ENCODE results near the gene ZNF3.
"Not testable (repeated sequence)": the region's sequence is repeated elsewhere in the genome, so short reads cannot be mapped to it uniquely, and the experiment has no call there.

Gene ZNF3

GRCh38 chr7:100081535-100082102 lies at the start of gene ZNF3:
Gene ZNF3 (minus strand): TSS chr7:100081723. CDS start chr7:100077357, 4,366 bp downstream.
- no peaks in the 10 kb centered on the region for H3K9me3 Mint-ChIP-seq
- no peaks in the 10 kb centered on the region for H3K27me3 Mint-ChIP-seq
- H3K36me3 Mint-ChIP-seq: peaks cover 17% of the 10 kb centered on the region
- peak within 1 kb of the TSS; percentile 84 for H3K27ac Mint-ChIP-seq
- ATAC-seq: peak; percentile 92
- peak within 1 kb of the TSS; percentile 78 for H3K4me3 Mint-ChIP-seq
- H3K4me1 Mint-ChIP-seq: peaks cover 38% of the 10 kb centered on the region

- Mint-ChIP-seq H3K9me3 (no peaks in the 10 kb centered on the region), H3K27me3 (no peaks in the 10 kb centered on the region), H3K27ac (no peak overlapping the region), H3K4me1 (peaks cover 33% of the 10 kb centered on the region), H3K4me3 (no peak overlapping the region), H3K36me3 (no peaks in the 10 kb centered on the region)
- ATAC-seq: no peak
These were observed 49.3 kb upstream of the ZNF3 start for GRCh38 chr7:100130608-100131453.

GRCh38 chr7:100130220-100130607 lies 48.7 kb upstream of the ZNF3 start:
- not testable (repeated sequence) for ATAC-seq, H3K27ac Mint-ChIP-seq, H3K36me3 Mint-ChIP-seq, H3K27me3 Mint-ChIP-seq, H3K4me3 Mint-ChIP-seq, H3K9me3 Mint-ChIP-seq
- H3K4me1 Mint-ChIP-seq: peaks cover 37% of the 10 kb centered on the region

GRCh38 chr7:100128637-100128963 lies 47.1 kb upstream of the ZNF3 start:
- H3K9me3 Mint-ChIP-seq: no peaks in the 10 kb centered on the region
- no peaks in the 10 kb centered on the region for H3K27me3 Mint-ChIP-seq
- no peak overlapping the region for H3K4me3 Mint-ChIP-seq
- peaks cover 48% of the 10 kb centered on the region for H3K4me1 Mint-ChIP-seq
- H3K36me3 Mint-ChIP-seq: no peaks in the 10 kb centered on the region
- ATAC-seq: no peak
- no peak overlapping the region for H3K27ac Mint-ChIP-seq

- peaks cover 48% of the 10 kb centered on the region for H3K4me1 Mint-ChIP-seq
- peak overlapping the region; percentile 99 for H3K4me3 Mint-ChIP-seq
- no peaks in the 10 kb centered on the region for H3K36me3 Mint-ChIP-seq
- H3K27ac Mint-ChIP-seq: peak overlapping the region; percentile 98
- H3K27me3 Mint-ChIP-seq: no peaks in the 10 kb centered on the region
- H3K9me3 Mint-ChIP-seq: no peaks in the 10 kb centered on the region
- ATAC-seq: peak; percentile 6
These were observed 46.5 kb upstream of the ZNF3 start for GRCh38 chr7:100127866-100128636.

- no peaks in the 10 kb centered on the region for H3K9me3 Mint-ChIP-seq
- peak within 1 kb of the TSS; percentile 98 for H3K27ac Mint-ChIP-seq
- peak within 1 kb of the TSS; percentile 99 for H3K4me3 Mint-ChIP-seq
- peaks cover 40% of the 10 kb centered on the region for H3K4me1 Mint-ChIP-seq
- ATAC-seq: peak; percentile 90
- H3K36me3 Mint-ChIP-seq: no peaks in the 10 kb centered on the region
- H3K27me3 Mint-ChIP-seq: no peaks in the 10 kb centered on the region
These were observed 45.7 kb upstream of the ZNF3 start, which contains the start of gene MBLAC1 for GRCh38 chr7:100126931-100127865. Gene MBLAC1 (plus strand): TSS chr7:100126967. CDS start chr7:100127396, 429 bp downstream.

- H3K27ac Mint-ChIP-seq: peak overlapping the region; percentile 98
- peaks cover 35% of the 10 kb centered on the region for H3K4me1 Mint-ChIP-seq
- H3K4me3 Mint-ChIP-seq: peak overlapping the region; percentile 99
- H3K27me3 Mint-ChIP-seq: no peaks in the 10 kb centered on the region
- ATAC-seq: no peak
- no peaks in the 10 kb centered on the region for H3K9me3 Mint-ChIP-seq
- H3K36me3 Mint-ChIP-seq: no peaks in the 10 kb centered on the region
These were observed 44.9 kb upstream of the ZNF3 start for GRCh38 chr7:100126239-100126930.

GRCh38 chr7:100124301-100125230 lies 43.0 kb upstream of the ZNF3 start:
- H3K27ac Mint-ChIP-seq: peak overlapping the region; percentile 98
- ATAC-seq: no peak
- H3K9me3 Mint-ChIP-seq: no peaks in the 10 kb centered on the region
- no peaks in the 10 kb centered on the region for H3K36me3 Mint-ChIP-seq
- H3K4me1 Mint-ChIP-seq: peaks cover 41% of the 10 kb centered on the region
- peak overlapping the region; percentile 1 for H3K4me3 Mint-ChIP-seq
- H3K27me3 Mint-ChIP-seq: no peaks in the 10 kb centered on the region

GRCh38 chr7:100122568-100122967 lies 41.0 kb upstream of the ZNF3 start:
- H3K4me3 Mint-ChIP-seq: no peak overlapping the region
- no peaks in the 10 kb centered on the region for H3K9me3 Mint-ChIP-seq
- no peaks in the 10 kb centered on the region for H3K27me3 Mint-ChIP-seq
- H3K36me3 Mint-ChIP-seq: no peaks in the 10 kb centered on the region
- no peak for ATAC-seq
- no peak overlapping the region for H3K27ac Mint-ChIP-seq
- H3K4me1 Mint-ChIP-seq: peaks cover 47% of the 10 kb centered on the region

GRCh38 chr7:100122067-100122466 lies 40.5 kb upstream of the ZNF3 start:
- no peak overlapping the region for H3K4me3 Mint-ChIP-seq
- no peak overlapping the region for H3K27ac Mint-ChIP-seq
- H3K9me3 Mint-ChIP-seq: no peaks in the 10 kb centered on the region
- peaks cover 47% of the 10 kb centered on the region for H3K4me1 Mint-ChIP-seq
- no peaks in the 10 kb centered on the region for H3K36me3 Mint-ChIP-seq
- no peak for ATAC-seq
- no peaks in the 10 kb centered on the region for H3K27me3 Mint-ChIP-seq

- Mint-ChIP-seq H3K9me3 (no peaks in the 10 kb centered on the region), H3K27me3 (no peaks in the 10 kb centered on the region), H3K4me1 (peaks cover 39% of the 10 kb centered on the region), H3K36me3 (no peaks in the 10 kb centered on the region), H3K4me3 (peak overlapping the region; percentile 99), H3K27ac (no peak overlapping the region)
- no peak for ATAC-seq
These were observed 39.2 kb upstream of the ZNF3 start for GRCh38 chr7:100120733-100121036.

- Mint-ChIP-seq H3K27me3 (no peaks in the 10 kb centered on the region), H3K4me1 (peaks cover 36% of the 10 kb centered on the region), H3K36me3 (no peaks in the 10 kb centered on the region), H3K4me3 (peak overlapping the region; percentile 99), H3K27ac (peak overlapping the region; percentile 97), H3K9me3 (no peaks in the 10 kb centered on the region)
- peak; percentile 69 for ATAC-seq
These were observed 38.6 kb upstream of the ZNF3 start for GRCh38 chr7:100119970-100120732.
